ENCODE results near the gene MINDY1. TPM values are rescaled to one million over a fixed set of nuclear protein-coding genes. Genes with fewer than 3 reads are reported as not detected.

Gene MINDY1
- total RNA-seq, 1 donor from 2014 or later = 13.4 TPM

DNA sequence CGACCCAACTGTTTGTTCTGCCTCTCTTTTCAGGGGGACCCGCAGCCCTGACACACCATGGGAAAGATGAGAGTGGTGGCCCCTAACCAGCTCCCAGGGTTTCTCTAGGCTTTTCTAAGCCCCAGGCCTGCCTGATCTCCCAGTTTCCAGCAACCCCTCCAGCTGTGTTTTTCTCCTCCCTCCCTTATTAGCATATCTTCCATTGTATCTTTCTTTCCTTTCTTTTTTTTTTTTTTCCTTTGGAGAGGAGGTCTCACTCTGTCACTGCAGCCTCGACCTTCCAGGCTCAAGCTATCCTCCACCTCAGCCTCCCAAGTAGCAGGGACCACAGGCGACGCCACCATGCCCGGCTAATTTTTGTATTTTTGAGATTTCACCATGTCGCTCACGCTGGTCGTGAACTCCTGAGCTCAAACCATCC lies 30.3 kb downstream of the MINDY1 start:
- Mint-ChIP-seq H3K27me3 (ENCODE audit: insufficient read depth) (no peaks in the 10 kb centered on the region), H3K36me3 (ENCODE audit: low read depth) (no peaks in the 10 kb centered on the region), H3K4me1 (ENCODE audit: low read depth) (peaks cover 56% of the 10 kb centered on the region), H3K4me3 (peak overlapping the region; percentile 82), H3K27ac (peak overlapping the region; percentile 75), H3K9me3 (no peaks in the 10 kb centered on the region)
- intact Hi-C loops (cut with micrococcal nuclease) = loop anchor here (5.0 kb wide), 1 partner anchor 349 kb away; the partner anchor contains the start of gene ENSA
- DNase-seq (ENCODE audit: low spot score) = no peak

DNA sequence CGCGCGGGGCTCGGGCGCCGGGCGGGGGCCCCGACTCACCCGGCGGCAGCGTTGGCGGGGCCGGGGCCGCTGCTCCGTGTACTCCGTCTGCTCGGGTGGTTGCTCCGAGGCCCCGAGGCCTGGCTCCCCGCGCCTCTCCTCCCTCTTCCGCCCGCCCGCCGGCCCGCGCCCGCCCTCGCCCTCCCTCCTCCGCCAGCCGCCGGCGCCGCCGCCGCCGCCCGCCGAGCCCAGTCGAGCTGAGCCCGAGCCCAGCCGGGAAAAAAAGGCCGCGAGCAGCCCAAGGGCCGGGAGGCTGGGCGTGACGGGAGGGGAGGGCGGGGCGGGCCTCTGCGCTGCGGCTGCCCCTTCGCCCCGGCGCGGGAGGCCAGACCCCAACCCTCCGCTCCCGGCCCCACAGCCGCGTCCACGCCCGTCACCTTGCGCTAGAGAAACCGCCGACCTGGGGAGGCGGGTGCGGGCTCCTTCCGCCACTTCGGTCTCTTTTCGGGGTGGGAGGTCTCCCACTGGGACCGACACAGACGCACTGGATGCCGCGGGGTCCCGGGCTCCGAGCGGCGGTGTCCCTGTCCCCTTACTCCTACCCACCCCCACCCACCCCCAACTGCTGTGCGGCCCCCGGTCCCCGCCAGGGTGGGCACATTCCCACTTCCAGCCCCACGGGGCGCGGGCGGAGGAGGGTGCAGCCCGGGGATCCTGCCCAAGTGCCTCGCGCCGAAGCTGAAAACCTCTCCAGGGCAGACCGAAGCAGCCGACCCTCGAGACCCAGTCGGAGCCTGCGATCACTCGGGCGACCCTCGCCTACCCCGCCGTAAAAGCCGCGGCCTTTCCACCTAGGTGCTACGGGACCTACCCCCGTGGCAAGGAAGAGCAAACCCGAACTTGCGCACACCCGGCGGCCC lies 31.9 kb downstream of the MINDY1 start, which contains the start of gene CERS2:
Gene CERS2 (minus strand): TSS at position 256 of the 899 bp plus-strand sequence. CDS start 5,745 bp downstream, outside the sequence.
- DNase-seq (ENCODE audit: low spot score) = peak; percentile 75
- Mint-ChIP-seq H3K4me3 (peak within 1 kb of the TSS; percentile 90), H3K27ac (peak within 1 kb of the TSS; percentile 86), H3K9me3 (no peaks in the 10 kb centered on the region), H3K27me3 (ENCODE audit: insufficient read depth) (no peaks in the 10 kb centered on the region), H3K36me3 (ENCODE audit: low read depth) (no peaks in the 10 kb centered on the region), H3K4me1 (ENCODE audit: low read depth) (peaks cover 70% of the 10 kb centered on the region)
- intact Hi-C loops (cut with micrococcal nuclease) = loop anchor here (1.0 to 5.0 kb wide), 2 partner anchors 33 to 348 kb away; partner anchors contain the start of genes ENSA and PRUNE1

DNA sequence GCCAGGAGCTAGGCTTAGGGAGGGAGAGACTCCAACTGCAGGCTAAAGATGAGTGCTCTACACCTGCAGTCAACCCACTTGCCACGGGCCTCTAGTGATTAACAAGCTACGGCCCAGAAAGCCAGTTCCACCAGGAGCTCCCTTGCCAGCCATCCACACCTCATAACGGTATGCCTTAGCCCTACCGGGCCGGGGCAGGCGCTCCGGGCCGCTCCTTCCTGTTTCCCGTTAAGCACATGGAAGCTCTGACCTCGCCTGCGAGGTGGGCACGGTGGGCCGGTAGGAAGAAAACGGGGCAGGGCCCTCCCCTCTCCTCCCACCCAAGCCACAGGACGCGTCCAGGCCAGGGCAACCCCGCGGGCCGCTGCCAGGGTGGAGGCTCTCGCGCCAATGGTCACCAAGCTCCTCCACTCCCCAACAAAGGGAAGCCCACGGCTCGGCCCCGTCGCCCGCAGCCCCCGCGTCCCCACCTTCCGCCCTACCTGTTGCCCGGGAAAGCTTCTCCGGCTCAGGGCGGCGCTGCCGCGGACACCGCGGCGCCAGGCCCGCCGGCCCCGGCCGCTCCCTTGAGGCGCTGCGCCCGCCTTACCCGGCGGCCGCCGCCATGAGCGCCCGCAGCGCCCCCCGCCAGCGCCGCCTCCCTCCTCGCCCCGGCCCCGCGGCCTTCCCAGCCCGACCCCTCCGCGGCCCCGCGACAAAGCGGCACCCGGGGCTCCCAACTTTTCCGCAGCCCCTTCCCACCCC lies 32.7 kb downstream of the MINDY1 start:
- no peaks in the 10 kb centered on the region for H3K36me3 Mint-ChIP-seq (ENCODE audit: low read depth)
- intact Hi-C loops (cut with micrococcal nuclease) = loop anchor here (1.0 kb wide), 1 partner anchor 34 kb away; the partner anchor contains the start of gene PRUNE1
- no peaks in the 10 kb centered on the region for H3K9me3 Mint-ChIP-seq
- DNase-seq (ENCODE audit: low spot score) = peak; percentile 23
- no peaks in the 10 kb centered on the region for H3K27me3 Mint-ChIP-seq (ENCODE audit: insufficient read depth)
- peak overlapping the region; percentile 90 for H3K4me3 Mint-ChIP-seq
- H3K4me1 Mint-ChIP-seq (ENCODE audit: low read depth) = peaks cover 63% of the 10 kb centered on the region
- peak overlapping the region; percentile 86 for H3K27ac Mint-ChIP-seq

DNA sequence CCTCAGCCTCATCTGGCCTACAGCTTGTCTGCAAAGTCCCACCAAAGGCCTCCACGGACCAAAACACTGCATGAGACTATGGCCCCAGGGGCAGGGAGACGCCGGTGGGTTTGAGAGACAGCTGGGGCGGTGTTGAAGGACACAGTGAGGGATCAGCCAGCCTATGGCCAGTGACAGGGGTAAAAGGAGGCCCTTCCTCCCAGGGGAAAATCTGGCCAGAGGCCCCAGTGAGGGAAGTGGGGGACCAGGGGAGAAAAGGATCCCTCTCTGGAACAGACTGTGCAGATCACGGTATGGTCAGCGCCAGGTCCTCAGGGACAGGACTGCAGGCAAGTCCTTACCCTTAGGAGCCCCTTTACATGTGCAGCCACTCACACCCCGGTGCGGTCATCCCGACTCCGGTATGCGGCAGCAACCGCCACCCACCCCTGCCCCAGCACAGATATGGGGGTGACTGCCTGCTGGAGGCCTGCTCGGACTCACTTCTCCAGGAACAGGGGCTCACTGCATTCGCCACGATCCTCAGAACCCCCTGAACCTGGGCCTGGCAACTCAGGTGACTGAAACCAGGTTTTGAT lies 33.4 kb downstream of the MINDY1 start:
- H3K4me1 Mint-ChIP-seq (ENCODE audit: low read depth) = peaks cover 57% of the 10 kb centered on the region
- DNase-seq (ENCODE audit: low spot score) = peak; percentile 5
- H3K27me3 Mint-ChIP-seq (ENCODE audit: insufficient read depth) = no peaks in the 10 kb centered on the region
- H3K27ac Mint-ChIP-seq = peak overlapping the region; percentile 86
- H3K4me3 Mint-ChIP-seq = peak overlapping the region; percentile 90
- intact Hi-C loops (cut with micrococcal nuclease) = no loop called here
- H3K9me3 Mint-ChIP-seq = no peaks in the 10 kb centered on the region
- peaks cover 4% of the 10 kb centered on the region for H3K36me3 Mint-ChIP-seq (ENCODE audit: low read depth)

DNA sequence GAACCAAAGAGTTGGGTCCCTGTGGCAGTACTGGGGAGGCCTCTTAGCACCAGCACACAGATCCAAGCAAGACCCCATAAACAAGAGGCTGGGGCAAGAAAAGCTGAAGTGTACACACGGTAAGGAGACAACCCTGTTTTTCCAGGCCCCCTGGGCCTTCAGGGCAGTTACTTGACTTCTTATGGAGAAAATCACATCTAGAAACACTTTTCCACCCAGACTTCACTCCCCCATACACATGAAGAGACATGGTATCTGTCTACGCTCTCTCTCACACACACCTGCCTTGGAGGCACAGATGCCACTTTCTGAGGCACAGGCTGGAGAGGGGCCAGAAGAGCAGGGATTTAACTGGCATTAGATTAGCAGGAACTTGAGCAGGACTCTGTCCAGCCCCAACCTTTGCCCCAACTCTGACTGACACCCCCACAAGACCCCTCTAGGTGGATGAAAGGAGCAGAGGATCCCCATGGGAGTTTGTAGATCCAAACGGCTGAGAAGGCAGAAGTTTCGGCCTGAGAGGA lies 34.2 kb downstream of the MINDY1 start:
- no peak for DNase-seq (ENCODE audit: low spot score)
- intact Hi-C loops (cut with micrococcal nuclease) = no loop called here
- Mint-ChIP-seq H3K9me3 (no peaks in the 10 kb centered on the region), H3K36me3 (ENCODE audit: low read depth) (peaks cover 12% of the 10 kb centered on the region), H3K4me3 (peak overlapping the region; percentile 90), H3K27me3 (ENCODE audit: insufficient read depth) (no peaks in the 10 kb centered on the region), H3K4me1 (ENCODE audit: low read depth) (peaks cover 55% of the 10 kb centered on the region), H3K27ac (peak overlapping the region; percentile 86)

DNA sequence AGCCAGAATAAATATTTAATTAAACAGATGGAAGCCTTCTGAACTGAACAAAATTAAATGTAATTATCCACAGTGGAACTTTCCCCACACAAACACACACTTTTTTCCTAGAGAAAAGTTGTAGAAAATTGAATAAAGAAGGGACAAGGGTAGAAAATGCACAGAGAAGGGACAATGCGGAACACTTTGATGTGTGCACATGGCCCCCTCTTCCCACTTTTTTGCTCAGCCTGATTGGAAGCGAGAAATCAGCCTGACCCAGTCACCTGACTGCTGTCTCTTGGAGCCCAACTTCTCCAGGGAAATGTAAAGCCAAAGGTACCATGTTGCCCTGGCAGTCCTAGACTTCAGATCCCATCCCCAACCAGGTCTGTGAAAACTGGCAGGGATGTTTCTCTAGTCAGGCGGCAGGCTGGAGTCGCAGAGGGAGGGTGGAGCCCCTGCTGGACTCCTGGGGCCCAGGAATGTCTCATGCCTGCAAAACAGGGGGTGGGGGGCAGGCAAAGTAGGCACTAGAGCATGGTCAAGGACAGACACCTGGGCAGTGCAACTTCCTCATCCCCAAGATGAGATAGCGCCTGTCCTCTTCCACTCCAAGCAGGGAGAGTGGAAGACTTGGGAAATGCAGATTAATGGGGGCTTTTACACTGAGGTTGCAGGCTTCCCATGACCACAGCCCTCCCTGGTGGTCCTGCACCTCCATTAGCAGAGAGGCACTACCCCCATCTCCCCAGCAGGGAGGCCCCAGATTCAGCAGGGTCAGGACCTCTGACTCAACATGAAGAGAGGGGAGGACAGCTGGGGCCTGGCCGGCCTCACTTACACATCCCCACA lies 34.9 kb downstream of the MINDY1 start:
- Mint-ChIP-seq H3K27me3 (ENCODE audit: insufficient read depth) (no peaks in the 10 kb centered on the region), H3K4me3 (peak overlapping the region; percentile 90), H3K36me3 (ENCODE audit: low read depth) (peaks cover 18% of the 10 kb centered on the region), H3K9me3 (no peaks in the 10 kb centered on the region), H3K4me1 (ENCODE audit: low read depth) (peaks cover 48% of the 10 kb centered on the region), H3K27ac (peak overlapping the region; percentile 86)
- intact Hi-C loops (cut with micrococcal nuclease) = no loop called here
- DNase-seq (ENCODE audit: low spot score) = no peak

DNA sequence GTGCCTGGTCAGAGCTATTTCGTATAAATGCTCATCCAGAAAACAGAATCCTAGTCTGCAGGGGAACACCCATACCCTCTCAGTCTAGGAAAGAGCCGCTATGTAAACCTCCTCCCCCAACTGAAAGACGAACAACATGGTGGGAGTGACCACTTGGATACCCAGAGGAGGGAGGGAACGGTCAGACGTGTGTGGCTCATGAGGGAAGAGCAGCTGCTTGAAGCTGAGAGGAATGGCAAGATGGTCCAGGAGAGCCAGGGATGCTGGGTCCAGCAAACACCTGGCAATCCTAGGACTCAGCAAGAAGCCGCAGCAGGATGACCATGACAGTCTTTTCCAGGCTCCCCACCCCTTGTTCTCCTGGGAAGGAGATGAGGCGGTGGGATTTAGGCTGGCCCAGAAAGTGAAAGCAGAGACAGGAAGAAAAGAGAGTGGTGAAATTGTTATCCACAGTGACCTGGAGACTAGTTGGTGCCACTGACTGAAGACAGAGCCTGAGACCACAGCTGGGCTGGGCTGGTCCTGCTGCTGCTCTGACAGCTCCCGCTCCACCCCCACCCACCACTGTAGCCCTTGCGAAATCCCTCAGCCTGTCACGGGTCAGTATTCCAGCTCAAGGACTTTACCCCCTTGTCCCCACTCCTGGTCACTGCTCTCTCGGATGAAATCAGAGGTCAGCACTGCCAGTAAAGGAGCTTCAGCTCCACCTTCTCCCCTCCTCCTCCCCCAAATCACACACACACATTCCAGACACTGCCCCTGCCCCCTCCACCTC lies 35.7 kb downstream of the MINDY1 start:
- Mint-ChIP-seq H3K36me3 (ENCODE audit: low read depth) (peaks cover 26% of the 10 kb centered on the region), H3K4me3 (peak overlapping the region; percentile 52), H3K9me3 (no peaks in the 10 kb centered on the region), H3K4me1 (ENCODE audit: low read depth) (peaks cover 40% of the 10 kb centered on the region), H3K27ac (peak overlapping the region; percentile 70), H3K27me3 (ENCODE audit: insufficient read depth) (no peaks in the 10 kb centered on the region)
- intact Hi-C loops (cut with micrococcal nuclease) = no loop called here
- DNase-seq (ENCODE audit: low spot score) = no peak

DNA sequence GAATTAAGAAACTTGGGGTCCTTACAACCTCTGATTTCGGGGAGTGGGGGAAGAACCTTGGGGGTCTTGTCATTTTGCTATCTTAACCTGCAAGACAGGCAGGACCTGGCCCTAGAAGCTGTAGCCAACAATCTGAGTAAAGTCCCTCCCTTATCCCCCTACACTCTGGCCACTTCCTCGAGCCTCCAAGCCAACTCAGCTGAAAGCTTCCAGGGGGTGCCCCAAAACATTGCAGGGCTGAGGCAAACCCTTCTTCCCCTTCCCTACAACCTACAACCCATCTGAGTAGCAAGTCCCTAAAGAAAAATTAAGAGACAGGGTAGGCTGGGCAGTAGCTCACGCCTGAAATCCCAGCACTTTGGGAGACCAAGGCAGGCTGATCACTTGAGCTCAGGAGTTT lies 37.1 kb downstream of the MINDY1 start:
- H3K4me1 Mint-ChIP-seq (ENCODE audit: low read depth) = peaks cover 39% of the 10 kb centered on the region
- intact Hi-C loops (cut with micrococcal nuclease) = no loop called here
- H3K4me3 Mint-ChIP-seq = no peak overlapping the region
- no peak for DNase-seq (ENCODE audit: low spot score)
- no peak overlapping the region for H3K27ac Mint-ChIP-seq
- H3K27me3 Mint-ChIP-seq (ENCODE audit: insufficient read depth) = no peaks in the 10 kb centered on the region
- no peaks in the 10 kb centered on the region for H3K9me3 Mint-ChIP-seq
- H3K36me3 Mint-ChIP-seq (ENCODE audit: low read depth) = peaks cover 34% of the 10 kb centered on the region

DNA sequence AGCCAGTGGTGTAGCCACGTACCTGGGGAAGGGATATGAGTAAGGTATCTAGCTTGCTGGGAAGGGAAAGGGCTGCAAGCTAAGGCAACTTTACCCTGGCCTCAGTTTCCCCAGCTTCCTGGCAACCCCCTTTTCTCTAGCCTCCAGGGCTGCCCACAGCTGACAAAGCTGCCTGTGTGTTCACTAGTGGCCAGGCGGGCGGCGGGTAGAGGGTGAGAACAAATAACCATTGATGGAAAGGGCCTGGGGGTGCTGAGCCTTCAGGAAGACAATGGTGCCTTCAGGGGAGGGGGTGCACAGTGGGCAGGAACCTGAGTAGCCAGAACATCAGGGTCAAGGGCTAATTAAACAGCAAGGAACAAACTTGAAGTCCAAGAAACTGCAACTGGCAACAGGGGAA lies 38.2 kb downstream of the MINDY1 start:
- no peak for DNase-seq (ENCODE audit: low spot score)
- intact Hi-C loops (cut with micrococcal nuclease) = no loop called here
- H3K27me3 Mint-ChIP-seq (ENCODE audit: insufficient read depth) = no peaks in the 10 kb centered on the region
- H3K27ac Mint-ChIP-seq = no peak overlapping the region
- H3K4me3 Mint-ChIP-seq = no peak overlapping the region
- peaks cover 44% of the 10 kb centered on the region for H3K36me3 Mint-ChIP-seq (ENCODE audit: low read depth)
- H3K4me1 Mint-ChIP-seq (ENCODE audit: low read depth) = peaks cover 35% of the 10 kb centered on the region
- H3K9me3 Mint-ChIP-seq = no peaks in the 10 kb centered on the region

DNA sequence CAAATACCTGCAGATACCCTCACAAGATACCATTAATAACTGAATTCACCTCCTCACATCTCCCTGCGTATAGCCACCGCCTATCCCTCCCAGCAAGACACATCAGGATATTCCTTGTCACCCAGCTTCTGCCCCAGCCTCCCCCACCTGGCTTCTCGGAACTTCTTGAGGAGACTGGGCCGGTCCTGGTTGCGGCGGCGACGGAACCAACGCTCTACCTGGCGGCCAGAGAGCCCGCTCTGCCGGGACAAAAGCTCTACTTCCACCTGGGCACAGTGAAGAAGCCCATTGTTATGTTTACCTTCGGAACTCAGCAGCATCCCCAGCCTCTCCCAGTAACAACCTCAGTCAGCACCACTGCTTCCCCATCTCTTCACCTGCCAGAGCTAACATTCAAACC lies 38.8 kb downstream of the MINDY1 start:
- Mint-ChIP-seq H3K9me3 (no peaks in the 10 kb centered on the region), H3K4me3 (no peak overlapping the region), H3K4me1 (ENCODE audit: low read depth) (peaks cover 30% of the 10 kb centered on the region), H3K27ac (no peak overlapping the region), H3K27me3 (ENCODE audit: insufficient read depth) (no peaks in the 10 kb centered on the region), H3K36me3 (ENCODE audit: low read depth) (peaks cover 50% of the 10 kb centered on the region)
- intact Hi-C loops (cut with micrococcal nuclease) = no loop called here
- DNase-seq (ENCODE audit: low spot score) = no peak

DNA sequence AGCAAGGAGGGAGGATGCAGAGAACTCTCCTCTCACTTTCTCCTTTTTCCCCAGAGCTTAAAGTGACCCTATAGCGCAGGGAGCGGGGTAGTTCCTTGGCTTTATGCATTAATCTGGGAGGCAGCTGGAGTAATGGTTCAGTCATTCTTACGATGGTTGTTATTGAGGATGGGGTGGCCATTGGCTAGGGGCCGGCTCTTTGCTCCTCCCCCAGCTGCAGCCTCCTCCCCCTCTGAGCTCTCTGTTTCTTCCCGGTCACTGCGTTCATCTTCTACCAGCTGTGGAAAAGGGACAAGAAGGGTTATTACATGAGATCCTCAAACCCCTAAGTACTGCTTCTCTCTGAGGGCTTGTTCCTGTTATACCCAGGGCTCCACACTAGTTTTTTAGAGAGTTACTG lies 40.7 kb downstream of the MINDY1 start:
- peaks cover 10% of the 10 kb centered on the region for H3K4me1 Mint-ChIP-seq (ENCODE audit: low read depth)
- H3K27ac Mint-ChIP-seq = no peak overlapping the region
- no peaks in the 10 kb centered on the region for H3K27me3 Mint-ChIP-seq (ENCODE audit: insufficient read depth)
- intact Hi-C loops (cut with micrococcal nuclease) = no loop called here
- DNase-seq (ENCODE audit: low spot score) = no peak
- H3K36me3 Mint-ChIP-seq (ENCODE audit: low read depth) = peaks cover 62% of the 10 kb centered on the region
- no peak overlapping the region for H3K4me3 Mint-ChIP-seq
- H3K9me3 Mint-ChIP-seq = no peaks in the 10 kb centered on the region

Measured in activated T-helper 1 cell treated with anti-CD3 and anti-CD28 coated beads, Interleukin-12 subunit alpha, Interleukin-12 subunit beta, Interleukin-2, Interleukin-4 antibody, amounts not matched to agents 30 ng/mL and 10 ng/mL and 1 ng/mL, durations not matched to agents 14 hours and 24 hours and 36 hours (primary cell).